ENCODE results near the gene KIFAP3.

The KIFAP3 gene

GRCh38 chr1:170048515-170048914 lies 26.0 kb downstream of the KIFAP3 start:
- TF ChIP-seq CTCF (IDR thresholded peaks at IDR 0.05) (no peak), ZFX (IDR thresholded peaks at IDR 0.05; ENCODE audit: borderline replicate concordance) (no peak)
- no peak overlapping the region for H3K27ac ChIP-seq

- no peak for TF ChIP-seq CTCF (IDR thresholded peaks at IDR 0.05)
- no peak for TF ChIP-seq ZFX (IDR thresholded peaks at IDR 0.05; ENCODE audit: borderline replicate concordance)
- H3K27ac ChIP-seq, result no peak overlapping the region
Observed at GRCh38 chr1:170044187-170044586, 30.3 kb downstream of the KIFAP3 start.

- no peak for TF ChIP-seq CTCF (IDR thresholded peaks at IDR 0.05)
- TF ChIP-seq ZFX (IDR thresholded peaks at IDR 0.05; ENCODE audit: borderline replicate concordance), result no peak
- H3K27ac ChIP-seq, result no peak overlapping the region
Observed at GRCh38 chr1:170041423-170042192, 32.9 kb downstream of the KIFAP3 start.

GRCh38 chr1:170032531-170033280 lies 41.8 kb downstream of the KIFAP3 start:
- H3K27ac ChIP-seq, result no peak overlapping the region
- TF ChIP-seq CTCF (IDR thresholded peaks at IDR 0.05) (no peak), ZFX (IDR thresholded peaks at IDR 0.05; ENCODE audit: borderline replicate concordance) (no peak)

GRCh38 chr1:170030212-170030611 lies 44.3 kb downstream of the KIFAP3 start:
- TF ChIP-seq ZFX (IDR thresholded peaks at IDR 0.05; ENCODE audit: borderline replicate concordance) (no peak), CTCF (IDR thresholded peaks at IDR 0.05) (no peak)
- H3K27ac ChIP-seq, result no peak overlapping the region

GRCh38 chr1:170027760-170028159 lies 46.7 kb downstream of the KIFAP3 start:
- TF ChIP-seq CTCF (IDR thresholded peaks at IDR 0.05) (no peak), ZFX (IDR thresholded peaks at IDR 0.05; ENCODE audit: borderline replicate concordance) (no peak)

GRCh38 chr1:170020859-170021258 lies 53.6 kb downstream of the KIFAP3 start:
- TF ChIP-seq CTCF (IDR thresholded peaks at IDR 0.05) (no peak), ZFX (IDR thresholded peaks at IDR 0.05; ENCODE audit: borderline replicate concordance) (no peak)
- H3K27ac ChIP-seq, result no peak overlapping the region

More at GRCh38 chr1:170027760-170028159, 46.7 kb downstream of the KIFAP3 start:
- no peak overlapping the region for H3K27ac ChIP-seq
